Breast epithelium (tissue), 4 donors: ENCODE measurements around the gene ANKS3. TPM values are rescaled to one million over a fixed set of nuclear protein-coding genes. Genes with fewer than 3 reads are reported as not detected.

Experiments
- DNase-seq, 2 donors: peaks; one replicate each; pipeline ENCODE4 v3.0.0-alpha.2; 2019; ENCODE audit warnings: low spot score in 2 of 2
- H3K27ac ChIP-seq, 2 donors: fragments of 200-600 bp; sonication (generic) in 1 of 2; one replicate each; pipeline ENCODE4 v1.5.1; 2016 to 2019; ENCODE audit warnings: mild to moderate bottlenecking in 1 of 2
- H3K27me3 ChIP-seq, 2 donors: fragments of 200-600 bp; sonication (generic) in 1 of 2; one replicate each; pipeline versions ENCODE4 v1.5.1 to v1.6.0; 2017 to 2019; ENCODE audit warnings: control low read depth in 1 of 2, mild to moderate bottlenecking in 1 of 2
- H3K36me3 ChIP-seq: fragments of 200-600 bp; one replicate; pipeline ENCODE4 v1.5.1; 2019
- H3K4me1 ChIP-seq, 2 donors: fragments of 200-600 bp; sonication (generic); one replicate each; pipeline ENCODE4 v1.5.1; 2016 to 2019; ENCODE audit warnings: control low read depth in 1 of 2
- H3K4me3 ChIP-seq, 3 donors: fragments of 200-600 bp; sonication (generic); 1 replicate in 2 of 3; 2 replicates in 1 of 3; pipeline ENCODE4 v1.5.1; 2016 to 2019; ENCODE audit warnings: mild to moderate bottlenecking in 3 of 3, moderate library complexity in 2 of 3
- H3K9me3 ChIP-seq, 2 donors: fragments of 200-600 bp; sonication (generic) in 1 of 2; one replicate each; pipeline ENCODE4 v1.5.1; 2016 to 2019; ENCODE audit warnings: control low read depth in 1 of 2
- POLR2A ChIP-seq: fragments of 450-650 bp; IDR thresholded peaks from one replicate; pipeline ENCODE4 v1.6.1; 2016; ENCODE audit warnings: antibody characterized with exemption, mild to moderate bottlenecking, moderate library complexity
- POLR2AphosphoS5 ChIP-seq, 3 donors: sonication (generic); formaldehyde crosslinking; IDR thresholded peaks; one replicate each; pipeline ENCODE4 v1.6.1; 2017; ENCODE audit warnings: antibody characterized with exemption in 3 of 3
- intact Hi-C: fragments of 100-400 bp; cut with DNase I; formaldehyde crosslinking; loops from one replicate; pipeline ENCODE4 v1.15.1; 2023; ENCODE audit warnings: low total_unique reads
- total RNA-seq, 3 donors: library from RNA; depleted of rRNA; stranded (reverse); fragments of >200 nt; gene quantifications; one replicate each; pipeline ENCODE4 v1.1.0, GENCODE V29; 2016
- TF ChIP-seq, protein P1 (sequence below), 3 donors: fragments of 450-650 bp; IDR thresholded peaks; one replicate each; pipeline ENCODE4 v1.5.1; 2016 to 2017; ENCODE audit warnings: antibody characterized with exemption in 3 of 3, mild to moderate bottlenecking in 3 of 3, moderate library complexity in 3 of 3

Gene ANKS3
- total RNA-seq, 3 donors from 2014 or later: 12.6 to 33.1 (median 23.6) TPM

- Histone ChIP-seq H3K27me3 (no peaks in the 10 kb centered on the region), H3K4me3 (no peak overlapping the region), H3K9me3 (no peaks in the 10 kb centered on the region), H3K4me1 (peaks cover 13 to 20% of the 10 kb centered on the region in 2 donors), H3K27ac (peak overlapping the region; percentile 82 to 96), H3K36me3 (no peaks in the 10 kb centered on the region)
- intact Hi-C loops: no loop called here
- no peak for DNase-seq
- TF ChIP-seq POLR2AphosphoS5 (IDR thresholded peaks at IDR 0.05) (no peak), POLR2A (no peak)
- TF ChIP-seq, protein P1, sequence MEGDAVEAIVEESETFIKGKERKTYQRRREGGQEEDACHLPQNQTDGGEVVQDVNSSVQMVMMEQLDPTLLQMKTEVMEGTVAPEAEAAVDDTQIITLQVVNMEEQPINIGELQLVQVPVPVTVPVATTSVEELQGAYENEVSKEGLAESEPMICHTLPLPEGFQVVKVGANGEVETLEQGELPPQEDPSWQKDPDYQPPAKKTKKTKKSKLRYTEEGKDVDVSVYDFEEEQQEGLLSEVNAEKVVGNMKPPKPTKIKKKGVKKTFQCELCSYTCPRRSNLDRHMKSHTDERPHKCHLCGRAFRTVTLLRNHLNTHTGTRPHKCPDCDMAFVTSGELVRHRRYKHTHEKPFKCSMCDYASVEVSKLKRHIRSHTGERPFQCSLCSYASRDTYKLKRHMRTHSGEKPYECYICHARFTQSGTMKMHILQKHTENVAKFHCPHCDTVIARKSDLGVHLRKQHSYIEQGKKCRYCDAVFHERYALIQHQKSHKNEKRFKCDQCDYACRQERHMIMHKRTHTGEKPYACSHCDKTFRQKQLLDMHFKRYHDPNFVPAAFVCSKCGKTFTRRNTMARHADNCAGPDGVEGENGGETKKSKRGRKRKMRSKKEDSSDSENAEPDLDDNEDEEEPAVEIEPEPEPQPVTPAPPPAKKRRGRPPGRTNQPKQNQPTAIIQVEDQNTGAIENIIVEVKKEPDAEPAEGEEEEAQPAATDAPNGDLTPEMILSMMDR (IDR thresholded peaks at IDR 0.05): no peak
Measured at GRCh38 chr16:4695473-4696171, 38.4 kb downstream of the ANKS3 start.

DNA sequence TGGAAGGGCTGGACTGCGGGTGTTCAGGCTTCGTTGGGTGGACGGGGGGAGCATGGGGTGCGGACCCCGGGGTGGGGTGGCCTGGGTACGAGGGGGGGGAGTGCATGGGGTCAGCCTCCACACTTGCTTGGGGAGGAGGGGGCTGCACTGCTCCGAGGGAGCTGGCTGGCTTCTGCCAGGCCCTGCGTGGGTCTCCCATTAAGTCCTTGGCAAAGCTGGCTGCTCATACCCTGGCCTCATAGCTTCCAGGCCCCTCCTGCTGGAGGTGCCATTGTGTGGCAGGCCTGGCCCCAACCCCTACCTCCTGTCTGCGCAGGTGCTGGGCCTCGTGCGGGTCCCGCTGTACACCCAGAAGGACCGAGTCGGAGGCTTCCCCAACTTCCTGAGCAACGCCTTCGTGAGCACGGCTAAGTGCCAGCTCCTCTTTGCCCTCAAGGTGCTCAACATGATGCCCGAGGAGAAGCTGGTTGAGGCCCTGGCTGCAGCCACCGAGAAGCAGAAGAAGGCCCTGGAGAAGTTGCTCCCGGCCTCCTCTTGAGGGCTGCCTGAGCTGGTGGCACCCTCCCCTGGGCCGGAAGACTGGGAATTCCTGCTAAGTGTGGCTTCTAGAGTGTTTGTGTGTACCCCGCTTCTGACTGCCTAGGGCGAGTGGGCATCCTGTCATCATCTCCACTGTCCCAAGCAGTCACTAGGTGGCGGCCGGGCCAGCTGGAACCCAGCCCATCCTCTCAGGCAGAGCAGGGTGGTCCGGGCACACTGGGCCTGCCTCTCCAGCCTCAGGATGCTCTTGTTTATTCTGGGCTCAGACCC is 39.2 kb downstream of the ANKS3 start:
- intact Hi-C loops: no loop called here
- Histone ChIP-seq H3K9me3 (no peaks in the 10 kb centered on the region), H3K27me3 (no peaks in the 10 kb centered on the region), H3K4me1 (peaks cover 13 to 20% of the 10 kb centered on the region in 2 donors), H3K36me3 (no peaks in the 10 kb centered on the region), H3K4me3 (peak overlapping the region; percentile 78 to 100 (median 81)), H3K27ac (peak overlapping the region; percentile 82 to 96)
- TF ChIP-seq, protein P1 (IDR thresholded peaks at IDR 0.05): no peak
- TF ChIP-seq POLR2A (no peak), POLR2AphosphoS5 (IDR thresholded peaks at IDR 0.05) (no peak)
- DNase-seq: peak in 1 of 2 donors; percentile 53

- TF ChIP-seq, protein P1 (IDR thresholded peaks at IDR 0.05): no peak
- TF ChIP-seq POLR2AphosphoS5 (IDR thresholded peaks at IDR 0.05): no peak
- H3K36me3 ChIP-seq: no peaks in the 10 kb centered on the region
Measured at GRCh38 chr16:4693956-4694641, 40.0 kb downstream of the ANKS3 start.

DNA sequence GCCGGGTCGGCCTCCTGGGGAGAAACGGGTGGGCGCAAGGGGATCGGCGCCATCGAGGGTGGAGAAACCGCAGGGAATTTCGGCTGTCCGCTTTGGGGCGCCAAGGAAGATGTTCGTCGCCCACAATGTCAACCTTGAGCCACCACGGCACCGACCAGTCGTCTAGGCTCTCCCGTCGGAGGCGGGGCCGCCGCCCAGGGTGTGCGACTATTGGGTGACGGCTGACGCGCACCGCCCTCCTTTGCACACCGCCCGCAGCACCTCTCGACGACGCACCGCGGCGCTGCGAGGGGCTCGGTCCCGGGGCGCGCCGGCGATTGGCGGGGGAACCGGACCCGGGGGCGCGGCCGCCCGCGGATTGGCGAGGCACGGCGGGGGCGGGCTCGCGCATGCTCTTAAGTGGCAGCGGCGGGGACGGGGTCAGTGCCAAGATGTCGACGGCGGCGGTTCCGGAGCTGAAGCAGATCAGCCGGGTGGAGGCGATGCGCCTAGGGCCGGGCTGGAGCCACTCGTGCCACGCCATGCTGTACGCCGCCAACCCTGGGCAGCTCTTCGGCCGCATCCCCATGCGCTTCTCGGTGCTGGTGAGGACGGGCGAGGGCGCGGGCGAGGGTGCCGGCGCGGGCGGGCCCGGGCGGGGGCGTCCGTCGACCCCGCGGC is 40.6 kb downstream of the ANKS3 start, which contains the start of gene NUDT16L1:
Gene NUDT16L1 (plus strand): TSS at position 267 of the 660 bp plus-strand sequence. CDS start 165 bp downstream, at position 432.
- intact Hi-C loops: loop anchor here (2.0 kb wide), 1 partner anchor 75 kb away; no protein-coding TSS in a partner anchor
- no peaks in the 10 kb centered on the region for H3K36me3 ChIP-seq

More at GRCh38 chr16:4693956-4694641, 40.0 kb downstream of the ANKS3 start:
- no peaks in the 10 kb centered on the region for H3K9me3 ChIP-seq
- peaks cover 13 to 20% of the 10 kb centered on the region in 2 donors for H3K4me1 ChIP-seq
- DNase-seq: no peak
- H3K27me3 ChIP-seq: no peaks in the 10 kb centered on the region
- H3K4me3 ChIP-seq: peak overlapping the region; percentile 78 to 100 (median 81)
- H3K27ac ChIP-seq: peak overlapping the region; percentile 82 to 96
- intact Hi-C loops: loop anchor here (2.0 kb wide), 1 partner anchor 75 kb away; no protein-coding TSS in a partner anchor

More for the DNA sequence above, 40.6 kb downstream of the ANKS3 start, which contains the start of gene NUDT16L1:
- H3K4me3 ChIP-seq: peak within 1 kb of the TSS; percentile 78 to 100 (median 81)
- DNase-seq: peak; percentile 96
- H3K9me3 ChIP-seq: no peaks in the 10 kb centered on the region
- no peaks in the 10 kb centered on the region for H3K27me3 ChIP-seq
- peaks cover 13 to 20% of the 10 kb centered on the region in 2 donors for H3K4me1 ChIP-seq
- peak within 1 kb of the TSS; percentile 82 to 96 for H3K27ac ChIP-seq
- TF ChIP-seq POLR2A (peak; percentile 44), POLR2AphosphoS5 (IDR thresholded peaks at IDR 0.05) (peak in 2 of 3 donors; percentile 39 to 61)
- TF ChIP-seq, protein P1 (IDR thresholded peaks at IDR 0.05): no peak
